Endothelial cell of hepatic sinusoid (primary cell): Measurements from ENCODE around the gene PMF1.
"Not testable (repeated sequence)": the region's sequence is repeated elsewhere in the genome, so short reads cannot be mapped to it uniquely, and the experiment has no call there.

Experiments
- in situ Hi-C: cut with HindIII; loops from 2 replicates; pipeline ENCODE4 v1.10.0; 2017; ENCODE audit warnings: low sequenced_read_pairs

Gene PMF1

DNA sequence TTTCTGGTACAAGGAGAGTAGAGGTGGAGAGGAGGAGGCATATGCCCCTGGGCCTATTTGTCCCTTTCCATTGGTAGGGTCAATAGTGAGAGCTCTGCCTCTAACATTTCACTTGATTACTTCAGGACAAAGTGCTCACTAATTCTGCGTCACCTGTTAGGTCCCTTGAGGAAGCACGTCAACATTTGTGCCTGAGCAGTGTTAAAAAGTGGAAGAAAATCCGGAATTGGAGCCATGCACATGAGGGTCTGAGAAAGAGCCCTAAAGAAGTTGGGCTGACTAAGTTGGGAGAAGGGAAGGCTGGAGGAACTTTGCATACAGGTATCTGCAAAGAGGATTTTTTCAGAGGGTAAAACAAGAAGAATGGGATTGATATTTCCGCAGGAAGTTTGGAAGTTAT, 17.0 kb upstream of the PMF1 start:
- in situ Hi-C loops, result loop anchor here (5.0 kb wide), 1 partner anchor 59 kb away; no protein-coding TSS in a partner anchor

DNA sequence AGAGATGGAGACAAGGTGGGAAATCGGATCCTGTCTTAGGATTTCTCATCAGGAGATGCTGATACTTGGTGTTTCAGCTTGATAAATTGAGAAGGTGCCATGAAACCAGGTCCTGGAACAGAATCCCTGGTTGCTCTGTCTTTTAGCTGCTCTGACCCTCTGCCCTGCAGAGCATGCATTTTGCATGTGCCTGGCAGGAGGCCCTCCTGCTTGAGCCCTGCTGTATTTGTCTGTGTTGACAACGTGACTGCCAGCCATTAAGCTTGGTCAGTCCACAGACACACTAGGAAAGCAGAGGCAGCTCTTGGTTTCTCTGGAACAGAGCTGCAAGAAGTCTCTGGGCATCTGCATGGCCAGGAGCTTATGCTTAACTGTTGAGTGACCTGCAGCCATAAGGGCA, 16.4 kb upstream of the PMF1 start:
- in situ Hi-C loops, result loop anchor here (5.0 kb wide), 1 partner anchor 59 kb away; no protein-coding TSS in a partner anchor

DNA sequence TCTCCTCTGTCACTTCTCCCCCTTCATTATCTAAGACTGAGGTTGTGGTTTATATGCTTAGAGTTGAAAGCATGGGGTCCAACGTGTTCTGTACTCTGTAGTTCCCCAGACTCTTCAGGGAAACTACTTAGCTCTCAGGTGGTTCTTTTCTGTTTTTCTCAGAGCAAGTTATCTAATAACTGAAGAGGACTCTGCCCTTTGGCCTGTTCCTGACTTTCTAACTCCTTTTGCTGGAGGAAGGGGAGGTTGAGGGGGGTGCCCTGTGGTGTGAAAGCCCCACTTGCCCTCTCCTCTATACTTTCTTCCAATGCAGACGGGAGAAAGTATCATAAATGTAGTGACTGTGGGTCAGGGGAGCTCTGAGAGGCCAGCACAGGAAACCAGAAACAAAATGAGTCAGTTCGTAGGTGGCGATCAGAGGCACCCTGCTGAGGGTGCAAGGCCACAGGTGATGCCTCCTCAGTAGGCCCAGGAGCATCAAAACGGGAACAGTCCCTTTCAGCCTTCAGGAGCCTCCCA, 13.9 kb upstream of the PMF1 start:
- in situ Hi-C loops, result loop anchor here (5.0 kb wide), 1 partner anchor 62 kb away; no protein-coding TSS in a partner anchor

DNA sequence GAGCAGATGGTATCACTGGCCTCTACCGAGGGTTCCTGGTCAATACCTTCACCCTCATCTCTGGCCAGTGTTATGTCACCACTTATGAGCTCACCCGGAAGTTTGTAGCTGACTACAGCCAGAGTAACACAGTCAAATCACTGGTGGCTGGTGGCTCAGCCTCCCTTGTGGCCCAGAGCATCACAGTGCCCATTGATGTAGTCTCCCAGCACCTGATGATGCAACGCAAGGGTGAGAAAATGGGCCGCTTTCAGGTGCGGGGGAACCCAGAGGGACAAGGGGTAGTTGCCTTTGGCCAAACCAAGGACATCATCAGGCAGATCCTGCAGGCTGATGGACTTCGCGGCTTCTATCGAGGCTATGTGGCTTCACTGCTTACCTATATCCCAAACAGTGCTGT, 12.8 kb upstream of the PMF1 start:
- in situ Hi-C loops, result no loop called here

DNA sequence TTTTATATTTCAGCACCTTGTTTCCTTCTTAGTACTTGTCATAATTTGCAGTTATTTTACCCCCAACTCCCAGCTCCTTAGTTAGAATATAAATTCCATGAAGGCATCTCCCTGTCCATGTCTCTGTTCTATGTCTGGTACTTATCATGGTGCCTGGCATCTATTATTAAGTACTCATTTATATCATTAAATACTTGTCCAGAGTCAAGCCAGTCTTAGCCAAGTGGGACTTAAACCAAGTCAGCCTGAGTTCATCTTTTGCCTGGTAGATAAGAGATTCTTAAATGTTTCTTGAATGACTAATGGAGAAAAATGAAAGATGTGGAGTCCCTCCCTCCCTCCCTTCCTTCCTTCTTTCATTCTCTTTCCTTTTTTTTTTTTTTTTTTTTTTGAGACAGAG, 9.5 kb upstream of the PMF1 start:
- in situ Hi-C loops, result no loop called here

DNA sequence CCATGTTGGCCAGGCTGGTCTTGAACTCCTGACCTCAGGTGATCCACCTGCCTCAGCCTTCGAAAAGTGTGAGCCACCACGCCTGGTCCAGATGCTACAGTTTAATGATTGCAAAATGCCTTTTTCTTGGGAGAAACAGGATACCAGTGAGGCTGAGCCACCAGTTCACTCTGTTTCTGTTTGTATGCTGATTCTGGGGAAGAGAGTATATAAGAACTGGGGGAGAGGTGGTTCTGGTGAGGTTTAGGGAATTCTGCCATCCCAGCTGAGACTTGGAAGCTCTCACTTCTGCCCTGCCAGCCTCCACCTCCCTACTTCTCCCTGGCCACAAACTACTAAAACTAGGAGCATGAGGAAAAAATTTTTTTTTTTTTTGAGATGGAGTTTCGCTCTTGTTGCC, 8.1 kb upstream of the PMF1 start:
- in situ Hi-C loops, result no loop called here

DNA sequence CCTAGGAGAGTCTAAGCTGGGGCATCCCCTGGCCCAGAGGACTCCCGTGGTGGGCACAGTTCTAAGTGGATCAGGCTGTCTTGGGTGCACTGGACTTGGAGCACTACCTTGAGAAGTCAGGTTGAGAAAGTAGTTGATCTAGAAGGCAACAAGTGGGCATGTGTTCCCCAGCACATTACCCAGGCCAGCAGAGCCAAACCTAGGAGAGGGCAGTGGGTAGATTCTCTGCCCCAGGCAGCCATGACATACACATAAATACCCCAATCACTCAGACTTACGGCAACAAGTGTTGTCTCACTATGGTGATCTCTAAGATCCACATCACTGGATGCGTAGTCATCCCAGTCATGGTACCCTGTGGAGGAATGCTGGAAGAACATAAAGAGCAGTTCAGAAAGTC, 1.6 kb upstream of the PMF1 start:
- in situ Hi-C loops, result no loop called here

DNA sequence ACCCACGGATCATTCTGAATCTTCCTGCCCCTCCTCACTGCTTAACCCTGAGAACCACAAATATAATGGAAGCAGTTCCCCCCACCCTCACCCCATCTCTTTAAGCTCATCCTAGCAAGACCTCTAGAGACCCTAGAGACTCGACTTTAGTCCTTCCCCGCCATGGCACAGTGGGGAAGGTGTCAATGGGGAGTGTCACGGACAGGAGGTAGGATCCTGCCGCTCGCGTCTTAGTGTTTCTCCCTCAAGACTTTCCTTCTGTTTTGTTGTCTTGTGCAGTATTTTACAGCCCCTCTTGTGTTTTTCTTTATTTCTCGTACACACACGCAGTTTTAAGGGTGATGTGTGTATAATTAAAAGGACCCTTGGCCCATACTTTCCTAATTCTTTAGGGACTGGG, 677 bp upstream of the PMF1 start:
- in situ Hi-C loops, result no loop called here

DNA sequence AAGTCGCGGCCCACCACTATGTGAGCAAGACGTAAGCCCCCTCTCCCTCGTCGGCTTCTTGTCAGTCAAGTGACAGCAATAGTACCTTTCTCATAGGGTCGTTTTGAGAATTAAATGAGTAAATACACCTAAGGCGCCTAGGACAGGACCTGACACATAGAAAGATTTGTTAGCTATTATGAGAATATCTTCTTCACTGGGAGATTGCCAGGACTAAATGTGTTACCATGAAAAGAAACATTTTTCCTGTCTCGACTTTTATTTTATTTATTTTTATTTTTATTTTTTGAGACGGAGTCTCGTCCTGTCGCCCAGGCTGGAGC, 798 bp downstream of the PMF1 start:
- in situ Hi-C loops, result no loop called here

DNA sequence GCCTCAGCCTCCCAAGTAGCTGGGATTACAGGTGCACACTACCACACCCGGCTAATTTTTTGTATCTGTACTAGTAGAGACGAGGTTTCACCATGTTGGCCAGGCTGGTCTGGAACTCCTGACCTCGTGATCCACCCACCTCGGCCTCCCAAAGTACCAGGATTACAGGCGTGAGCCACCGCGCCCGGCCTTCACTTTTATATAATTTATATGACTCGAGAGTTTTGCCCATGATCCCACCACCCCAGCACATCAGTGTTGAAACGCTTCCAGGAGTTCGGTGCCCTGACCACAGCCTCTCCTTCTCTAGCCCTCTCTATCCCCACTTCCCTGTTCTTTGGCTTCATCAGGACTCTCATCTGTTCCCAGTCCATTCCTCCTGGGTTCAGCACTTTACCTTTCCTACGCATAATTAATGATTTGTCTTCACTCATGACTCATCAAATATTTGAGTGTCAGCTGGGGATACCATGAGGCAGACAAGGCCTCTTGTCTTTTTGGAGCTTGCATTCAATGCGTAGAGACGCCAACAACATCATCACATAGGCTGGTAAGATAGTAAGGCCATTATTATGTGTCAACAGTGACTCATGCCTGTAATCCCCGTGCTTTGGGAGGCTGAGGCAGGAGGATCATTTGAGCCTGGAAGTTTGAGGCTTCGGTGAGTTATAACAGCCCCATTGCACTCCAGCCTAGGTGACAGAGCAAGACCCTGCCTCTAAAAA, 1.4 kb downstream of the PMF1 start:
- in situ Hi-C loops, result no loop called here

DNA sequence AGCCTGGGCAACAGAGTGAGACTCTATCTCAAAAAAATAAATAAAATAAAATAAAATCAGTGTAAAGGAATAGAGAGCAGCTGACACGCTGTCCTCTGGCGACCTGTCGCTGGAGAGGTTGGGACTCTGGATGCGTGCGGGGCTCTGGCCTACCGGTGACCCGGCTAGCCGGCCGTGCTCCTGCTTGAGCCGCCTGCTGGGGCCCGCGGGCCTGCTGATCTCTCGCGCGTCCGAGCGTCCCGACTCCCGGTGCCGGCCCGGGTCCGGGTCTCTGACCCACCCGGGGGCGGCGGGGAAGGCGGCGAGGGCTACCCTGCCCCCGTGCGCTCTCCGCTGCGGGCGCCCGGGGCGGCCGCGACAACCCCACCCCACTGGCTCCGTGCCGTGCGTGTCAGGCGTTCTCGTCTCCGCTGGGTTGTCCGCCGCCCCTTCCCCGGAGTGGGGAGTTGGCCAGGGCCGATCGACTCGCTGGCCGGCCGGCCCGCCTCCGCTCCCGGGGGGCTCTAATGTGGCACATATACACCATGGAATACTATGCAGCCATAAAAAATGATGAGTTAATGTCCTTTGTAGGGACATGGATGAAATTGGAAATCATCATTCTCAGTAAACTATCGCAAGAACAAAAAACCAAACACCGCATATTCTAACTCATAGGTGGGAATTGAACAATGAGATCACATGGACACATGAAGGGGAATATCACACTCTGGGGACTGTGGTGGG, 3.7 kb downstream of the PMF1 start:
- in situ Hi-C loops, result not testable (repeated sequence)

DNA sequence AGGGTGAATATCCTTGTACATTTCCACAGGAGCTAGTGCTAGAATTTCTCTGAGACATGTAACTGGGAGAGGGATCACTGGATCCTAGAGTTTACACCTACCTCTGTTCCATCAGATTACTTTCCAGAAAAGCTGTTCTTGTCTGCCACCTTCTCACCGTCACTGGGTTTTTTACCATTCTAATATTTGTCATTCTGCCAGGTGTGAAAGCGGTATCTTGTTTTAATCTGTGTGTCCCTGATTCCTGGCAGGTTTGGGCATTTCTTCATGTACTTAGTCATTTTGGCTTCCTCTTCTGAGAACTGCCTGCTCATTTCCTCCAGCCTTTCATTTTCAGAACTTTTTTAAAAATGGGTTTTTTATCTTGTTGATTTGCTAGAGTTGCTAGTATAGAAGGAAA, 5.1 kb downstream of the PMF1 start:
- in situ Hi-C loops, result no loop called here

DNA sequence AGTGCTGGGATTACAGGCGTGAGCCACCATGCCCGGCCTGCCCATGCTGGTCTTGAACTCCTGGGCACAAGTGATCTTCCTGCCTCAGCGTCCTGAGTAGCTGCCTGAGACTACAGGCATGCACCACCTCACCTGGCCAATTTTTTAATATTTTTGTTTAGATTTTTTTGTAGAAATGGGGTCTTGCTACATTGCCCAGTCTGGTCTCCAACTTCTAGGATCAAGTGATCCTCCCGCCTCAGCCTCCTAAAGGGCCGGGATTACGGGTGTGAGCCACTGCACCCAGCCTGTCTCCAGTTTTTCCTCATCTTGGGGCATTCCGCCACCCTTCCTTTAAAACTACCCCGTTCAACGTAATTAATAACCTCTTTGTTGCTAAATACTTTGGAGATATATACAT, 7.4 kb downstream of the PMF1 start:
- in situ Hi-C loops, result loop anchor here (10.0 kb wide), 1 partner anchor 55 kb away; no protein-coding TSS in a partner anchor

DNA sequence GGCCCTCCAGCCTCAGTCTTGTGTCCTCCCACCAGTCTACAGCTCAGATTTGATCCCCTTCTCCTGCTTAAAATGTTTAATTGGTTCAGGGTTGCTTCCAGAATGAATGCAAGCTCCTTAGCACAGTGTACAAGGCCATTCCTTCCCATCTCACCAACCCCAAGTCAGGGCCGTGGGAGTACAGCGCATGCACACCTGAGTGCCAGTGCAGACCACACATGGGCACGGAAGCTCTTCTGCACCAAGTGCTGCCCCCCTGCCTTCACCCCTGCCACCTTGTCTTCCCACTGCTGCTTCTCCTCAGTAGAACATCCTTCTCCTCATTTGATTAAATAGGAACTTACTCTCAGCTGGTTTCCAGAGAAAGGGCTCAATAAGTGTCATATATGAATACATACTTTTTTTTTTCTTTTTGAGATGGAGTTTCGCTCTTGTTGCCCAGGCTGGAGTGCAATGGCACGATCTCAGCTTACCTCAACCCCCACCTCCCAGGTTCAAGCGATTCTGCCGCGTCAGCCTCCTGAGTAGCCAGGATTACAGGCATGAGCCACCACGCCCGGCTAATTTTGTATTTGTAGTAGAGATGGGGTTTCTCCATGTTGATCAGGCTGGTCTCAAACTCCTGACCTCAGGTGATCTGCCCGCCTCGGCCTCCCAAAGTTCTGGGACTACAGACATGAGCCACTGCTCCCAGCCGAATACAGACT, 9.3 kb downstream of the PMF1 start:
- in situ Hi-C loops, result loop anchor here (10.0 kb wide), 1 partner anchor 57 kb away; no protein-coding TSS in a partner anchor

DNA sequence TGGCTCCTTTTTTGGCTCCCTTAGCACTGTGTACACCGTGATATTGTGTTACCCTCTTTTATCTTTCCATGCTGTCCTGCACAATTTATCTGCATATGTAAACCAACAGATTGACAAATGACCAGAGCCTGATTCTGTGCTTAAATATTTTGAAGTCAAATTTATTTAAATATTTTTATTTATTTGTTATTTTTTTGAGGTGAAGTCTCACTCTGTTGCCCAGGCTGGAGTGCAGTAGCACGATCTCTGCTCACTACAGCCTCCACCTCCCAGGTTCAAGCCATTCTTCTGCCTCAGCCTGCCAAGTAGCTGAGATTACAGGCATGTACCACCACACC, 12.8 kb downstream of the PMF1 start:
- in situ Hi-C loops, result loop anchor here (5.0 to 10.0 kb wide), 2 partner anchors 61 to 88 kb away; no protein-coding TSS in a partner anchor

DNA sequence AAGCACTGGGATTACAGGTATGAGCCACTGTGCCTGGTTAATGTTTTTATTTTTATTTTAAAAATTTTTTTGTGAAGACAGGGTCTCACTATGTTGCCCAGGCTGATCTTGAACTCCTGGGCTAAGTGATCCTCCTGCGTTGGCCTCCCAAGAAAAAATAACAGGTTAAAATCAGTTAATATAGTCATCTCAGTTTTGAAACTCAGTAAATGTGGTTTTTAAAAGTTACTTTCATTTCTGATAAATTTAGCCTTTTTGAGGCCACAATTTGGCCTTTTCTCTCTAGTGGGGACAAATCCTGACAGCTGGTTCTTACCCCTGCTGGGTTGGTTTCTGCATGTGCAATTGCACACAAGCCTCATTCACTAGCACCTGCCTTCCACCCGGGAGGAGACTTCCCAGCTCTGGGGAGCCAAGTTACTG, 13.3 kb downstream of the PMF1 start:
- in situ Hi-C loops, result loop anchor here (5.0 to 10.0 kb wide), 2 partner anchors 61 to 89 kb away; no protein-coding TSS in a partner anchor

DNA sequence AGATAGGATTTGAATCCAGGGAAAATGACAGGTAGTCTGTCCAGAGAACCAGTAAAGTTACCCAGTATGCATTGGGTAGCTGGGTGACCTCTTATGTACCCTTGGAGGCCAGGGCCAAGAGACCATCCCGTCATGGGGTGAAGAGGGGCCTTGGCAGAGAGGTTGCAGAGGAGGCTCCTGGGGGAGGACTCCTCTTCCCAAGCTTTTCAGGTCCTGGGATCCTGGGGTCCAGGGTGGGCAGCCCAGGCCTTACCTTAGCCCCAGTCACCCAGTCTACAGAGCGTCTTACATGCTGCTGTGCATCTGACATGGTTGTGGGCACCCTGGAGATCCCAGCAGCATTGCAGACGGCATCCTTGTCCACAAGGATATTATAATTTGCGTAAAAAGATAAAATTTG, 14.0 kb downstream of the PMF1 start:
- in situ Hi-C loops, result loop anchor here (5.0 to 10.0 kb wide), 2 partner anchors 62 to 89 kb away; no protein-coding TSS in a partner anchor

DNA sequence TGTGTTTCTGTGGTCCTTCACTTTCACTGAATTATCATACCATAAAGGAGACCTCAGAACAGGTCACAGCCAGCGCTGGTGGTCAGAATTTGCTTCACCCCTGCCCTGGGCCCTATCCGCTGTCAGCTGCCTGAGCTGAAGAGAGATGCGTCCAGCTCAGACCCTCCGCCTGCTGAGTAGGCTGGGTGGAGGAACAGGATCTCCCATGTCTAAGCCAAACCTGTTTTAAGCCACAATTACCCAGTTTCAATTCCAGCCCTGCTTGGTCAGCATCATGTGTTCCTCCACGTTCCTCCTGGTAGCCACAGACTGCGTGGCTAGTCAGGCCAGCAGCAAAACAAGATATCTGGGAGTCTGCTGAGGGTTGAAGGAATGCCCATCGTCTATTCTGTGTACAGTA, 15.7 kb downstream of the PMF1 start:
- in situ Hi-C loops, result loop anchor here (5.0 to 10.0 kb wide), 2 partner anchors 64 to 91 kb away; no protein-coding TSS in a partner anchor

DNA sequence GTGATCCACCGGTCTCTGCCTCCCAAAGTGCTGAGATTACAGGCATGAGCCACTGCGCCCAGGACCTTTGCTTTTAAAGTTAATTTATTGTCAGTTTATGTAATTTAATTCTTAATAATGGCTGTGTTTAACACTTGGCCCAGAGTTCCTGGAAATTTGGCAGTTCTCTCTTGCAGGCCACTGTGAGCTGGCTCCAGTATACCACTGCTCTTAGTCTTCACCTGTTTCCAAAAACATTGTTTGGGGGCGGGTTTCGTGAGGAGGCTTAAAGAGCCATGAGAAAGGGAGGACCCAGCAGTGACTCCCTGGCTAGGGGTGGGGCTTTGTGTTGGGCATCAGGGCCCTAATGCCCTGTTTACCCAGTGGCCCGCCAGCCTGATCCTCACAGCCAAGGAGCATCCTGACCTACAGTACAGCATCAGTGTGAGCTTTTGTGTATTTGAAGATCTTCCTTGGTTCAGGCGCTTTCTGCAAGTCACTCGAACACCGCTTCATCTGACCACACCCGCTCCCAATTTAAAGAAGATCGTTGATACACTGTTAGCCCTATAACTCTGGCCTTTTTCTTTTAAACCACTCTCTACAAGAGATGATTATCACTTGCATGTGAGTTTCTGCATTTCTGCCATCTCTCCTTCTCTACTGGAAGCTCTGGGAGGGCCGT, 17.1 kb downstream of the PMF1 start:
- in situ Hi-C loops, result loop anchor here (5.0 to 10.0 kb wide), 2 partner anchors 65 to 93 kb away; no protein-coding TSS in a partner anchor

DNA sequence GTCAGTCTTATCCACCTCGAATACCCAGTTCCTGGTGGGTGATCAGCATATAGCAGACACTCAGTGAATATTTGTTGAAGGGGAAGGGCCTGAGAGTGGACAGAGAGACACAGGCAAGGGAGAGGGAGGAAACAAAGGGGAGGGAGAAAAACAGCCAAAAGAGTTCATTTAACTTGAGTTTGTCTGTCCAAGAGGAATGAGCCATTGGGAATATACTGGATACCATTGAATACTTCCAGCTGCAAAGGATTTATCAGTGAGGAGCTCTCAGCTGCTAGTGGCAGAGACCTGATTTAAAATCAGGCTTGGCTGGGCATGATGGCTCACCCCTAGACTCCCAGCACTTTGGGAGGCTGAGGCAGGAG, 17.6 kb downstream of the PMF1 start:
- in situ Hi-C loops, result no loop called here
